K562 (cell line): ENCODE measurements around the gene IBTK.

Experiments used
- BRCA1 ChIP-seq, 2 experiments: fragments of 450-650 bp in 1 of 2; sonication (generic) in 1 of 2; formaldehyde crosslinking in 1 of 2; IDR thresholded peaks; 2 replicates each; pipeline versions ENCODE4 v1.5.0 to v1.6.1; 2017 to 2020; ENCODE audit warnings: mild to moderate bottlenecking in 1 of 2, missing genetic modification reagents in 1 of 2
- BRD4 ChIP-seq: fragments of 200-600 bp; sonication (generic); IDR thresholded peaks from 2 replicates; pipeline ENCODE4 v1.6.1; 2017; ENCODE audit warnings: inconsistent platforms
- CHAMP1 ChIP-seq: fragments of 450-650 bp; IDR thresholded peaks from 2 replicates; pipeline ENCODE4 v1.6.1; 2016; ENCODE audit warnings: mild to moderate bottlenecking
- CTCF ChIP-seq, 3 experiments: IDR thresholded peaks in 2 of 3; conservative IDR thresholded peaks in 1 of 3; 2 replicates each; pipeline ENCODE4 v1.5.1; 2011 to 2012; ENCODE audit warnings: low read length in 3 of 3, mild to moderate bottlenecking in 3 of 3, control low read depth in 2 of 3, improper control_type of control experiment in 1 of 3, inconsistent platforms in 1 of 3, low read depth in 1 of 3, mixed read lengths in 1 of 3, moderate library complexity in 1 of 3; ENCODE audit not compliant: insufficient read depth in 2 of 3
- MCM7 ChIP-seq, 2 experiments: fragments of 450-650 bp; IDR thresholded peaks; 2 replicates each; pipeline ENCODE4 v1.6.1; 2016 to 2018
- SMARCA4 ChIP-seq: fragments of 450-650 bp; IDR thresholded peaks from 2 replicates; pipeline ENCODE4 v1.6.1; 2016
- ZNF449 ChIP-seq: fragments of 250-450 bp; sonication (Bioruptor Pico); IDR thresholded peaks from 2 replicates; pipeline ENCODE4 v1.8.0; 2022; ENCODE audit warnings: moderate library complexity, mild to moderate bottlenecking, inconsistent platforms
- TF ChIP-seq, protein P1 (sequence below): fragments of 250-450 bp; sonication (Bioruptor Pico); IDR thresholded peaks from 2 replicates; pipeline ENCODE4 v1.8.0; 2021; ENCODE audit warnings: moderate library complexity, mild to moderate bottlenecking, inconsistent platforms
- TF ChIP-seq, protein P2 (sequence below): conservative IDR thresholded peaks from 2 replicates; pipeline ENCODE4 v1.6.1; 2011; ENCODE audit warnings: low read depth, mild to moderate bottlenecking, low read length; ENCODE audit not compliant: control insufficient read depth

DNA sequence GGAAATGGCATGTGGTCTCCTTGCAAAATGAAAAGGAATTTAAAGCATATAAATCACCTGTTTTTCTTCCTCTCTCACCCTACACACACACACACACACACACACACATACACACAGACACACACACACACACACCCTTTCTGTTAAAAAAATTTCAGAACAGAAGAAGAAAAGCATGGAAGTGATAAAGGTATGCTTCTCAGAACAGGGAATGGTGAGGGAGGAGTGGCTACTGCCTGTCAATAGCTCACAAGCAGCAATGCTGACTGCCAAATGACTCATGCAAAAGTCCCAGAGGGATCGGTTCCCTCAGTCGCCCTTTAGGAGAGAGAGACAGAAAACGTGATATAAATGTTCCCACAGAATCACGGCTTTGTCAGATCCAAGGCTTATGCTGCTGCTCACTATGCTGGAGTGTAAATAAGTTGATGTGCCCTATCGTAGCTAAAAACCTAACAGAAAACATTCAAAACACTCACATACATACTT is 102.6 kb downstream of the IBTK start:
- no peak for TF ChIP-seq BRD4
- TF ChIP-seq, protein P1, sequence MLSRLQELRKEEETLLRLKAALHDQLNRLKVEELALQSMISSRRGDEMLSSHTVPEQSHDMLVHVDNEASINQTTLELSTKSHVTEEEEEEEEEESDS (CRISPR knock-in tag): no peak
- TF ChIP-seq, protein P2, sequence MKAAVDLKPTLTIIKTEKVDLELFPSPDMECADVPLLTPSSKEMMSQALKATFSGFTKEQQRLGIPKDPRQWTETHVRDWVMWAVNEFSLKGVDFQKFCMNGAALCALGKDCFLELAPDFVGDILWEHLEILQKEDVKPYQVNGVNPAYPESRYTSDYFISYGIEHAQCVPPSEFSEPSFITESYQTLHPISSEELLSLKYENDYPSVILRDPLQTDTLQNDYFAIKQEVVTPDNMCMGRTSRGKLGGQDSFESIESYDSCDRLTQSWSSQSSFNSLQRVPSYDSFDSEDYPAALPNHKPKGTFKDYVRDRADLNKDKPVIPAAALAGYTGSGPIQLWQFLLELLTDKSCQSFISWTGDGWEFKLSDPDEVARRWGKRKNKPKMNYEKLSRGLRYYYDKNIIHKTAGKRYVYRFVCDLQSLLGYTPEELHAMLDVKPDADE: no peak
- no peak for TF ChIP-seq ZNF449 (CRISPR knock-in tag)
- no peak for TF ChIP-seq CTCF (IDR thresholded peaks at IDR 0.05 in 2 of 3, conservative IDR thresholded peaks at IDR 0.05 in 1 of 3; ENCODE audit: insufficient read depth in 2 of 3, low read depth in 1 of 3, low read length in 3 of 3)
- TF ChIP-seq CHAMP1: no peak
- no peak for TF ChIP-seq BRCA1 (IDR thresholded peaks at IDR 0.05)
- no peak for TF ChIP-seq BRCA1 (CRISPR knock-in tag; IDR thresholded peaks at IDR 0.05)
- TF ChIP-seq SMARCA4: no peak
- no peak for TF ChIP-seq MCM7 (IDR thresholded peaks at IDR 0.05)
